ENCODE measurements around the gene SPDYE1. TPM values are rescaled to one million over a fixed set of nuclear protein-coding genes. Genes with fewer than 3 reads are reported as not detected.
A peak's percentile ranks its signal among the peaks of the same experiment; 100 is the strongest.

SPDYE1 gene
- total RNA-seq, 1 experiment from 2014 or later = not detected

GRCh38 chr7:44044315-44045225, 46.9 kb downstream of the SPDYE1 start, which contains the start of gene DBNL:
Gene DBNL (plus strand): TSS chr7:44044702. CDS start chr7:44044738, 36 bp downstream.
- peak; percentile 94 for DNase-seq (ENCODE audit: low spot score)

GRCh38 chr7:44045226-44046014, 47.7 kb downstream of the SPDYE1 start:
- DNase-seq (ENCODE audit: low spot score) = no peak

GRCh38 chr7:44046321-44047061, 48.8 kb downstream of the SPDYE1 start:
- no peak for DNase-seq (ENCODE audit: low spot score)

GRCh38 chr7:44048031-44048795, 50.5 kb downstream of the SPDYE1 start:
- DNase-seq (ENCODE audit: low spot score) = no peak

- DNase-seq (ENCODE audit: low spot score) = no peak
Observed at GRCh38 chr7:44050121-44050914, 52.6 kb downstream of the SPDYE1 start.

- no peak for DNase-seq (ENCODE audit: low spot score)
Observed at GRCh38 chr7:44050915-44051560, 53.3 kb downstream of the SPDYE1 start.

GRCh38 chr7:44051611-44052220, 54.0 kb downstream of the SPDYE1 start:
- no peak for DNase-seq (ENCODE audit: low spot score)

- DNase-seq (ENCODE audit: low spot score) = no peak
Observed at GRCh38 chr7:44052771-44053365, 55.2 kb downstream of the SPDYE1 start.

GRCh38 chr7:44056681-44057080, 59.0 kb downstream of the SPDYE1 start:
- no peak for DNase-seq (ENCODE audit: low spot score)

- DNase-seq (ENCODE audit: low spot score) = no peak
Observed at GRCh38 chr7:44057181-44057848, 59.6 kb downstream of the SPDYE1 start.

GRCh38 chr7:44057849-44058758, 60.4 kb downstream of the SPDYE1 start:
- no peak for DNase-seq (ENCODE audit: low spot score)

GRCh38 chr7:44058759-44059218, 61.1 kb downstream of the SPDYE1 start:
- DNase-seq (ENCODE audit: low spot score) = no peak

GRCh38 chr7:44059219-44060090, 61.8 kb downstream of the SPDYE1 start:
- no peak for DNase-seq (ENCODE audit: low spot score)

All from H4 (cell line).